HG02571 (cell line): ENCODE data around the gene VSTM2L.

ENCODE experiments used
- ATAC-seq: cut with Tn5 transposase; IDR thresholded peaks from one replicate; pipeline ENCODE4 v1.9.1; 2021; ENCODE audit warnings: mild to moderate bottlenecking, moderate library complexity; ENCODE audit not compliant: unreplicated experiment

VSTM2L gene

DNA sequence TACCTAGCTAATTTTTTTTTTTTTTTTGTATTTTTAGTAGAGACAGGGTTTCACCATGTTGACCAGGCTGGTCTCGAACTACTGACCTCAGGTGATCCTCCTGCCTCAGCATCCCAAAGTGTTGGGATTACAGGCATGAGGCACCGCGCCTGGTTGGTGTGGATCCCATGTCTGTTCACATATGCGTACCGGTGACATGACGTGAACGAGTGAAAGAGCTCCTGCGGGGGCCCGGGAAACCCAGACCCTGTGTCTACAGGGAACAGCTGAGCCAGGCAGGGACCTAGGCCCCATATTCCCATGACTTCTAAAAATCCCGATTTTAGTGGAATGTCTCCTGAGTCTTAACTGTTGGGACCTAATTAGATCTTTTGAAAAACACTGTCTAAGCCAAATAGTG is 33.1 kb downstream of the VSTM2L start:
- no peak for ATAC-seq

DNA sequence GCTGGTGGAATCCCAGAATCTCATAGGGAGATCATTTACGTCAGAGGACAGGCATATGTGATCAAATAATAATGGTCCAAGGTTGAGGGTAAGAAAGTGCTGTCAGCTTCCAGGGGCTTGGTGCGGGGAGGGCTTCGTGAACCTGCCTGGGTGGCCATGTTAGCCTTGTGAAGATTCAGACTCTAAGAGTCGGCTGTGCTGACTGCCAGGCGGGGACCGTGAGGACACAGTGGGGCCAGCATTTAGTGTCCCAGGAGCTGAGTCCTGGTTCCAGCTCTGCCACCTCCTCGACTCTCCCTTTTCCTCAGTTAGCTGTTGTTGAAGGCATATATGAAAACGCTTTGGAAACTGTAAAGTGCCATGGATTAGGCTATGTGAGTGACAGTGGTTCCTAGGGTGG is 33.5 kb downstream of the VSTM2L start:
- ATAC-seq: no peak

DNA sequence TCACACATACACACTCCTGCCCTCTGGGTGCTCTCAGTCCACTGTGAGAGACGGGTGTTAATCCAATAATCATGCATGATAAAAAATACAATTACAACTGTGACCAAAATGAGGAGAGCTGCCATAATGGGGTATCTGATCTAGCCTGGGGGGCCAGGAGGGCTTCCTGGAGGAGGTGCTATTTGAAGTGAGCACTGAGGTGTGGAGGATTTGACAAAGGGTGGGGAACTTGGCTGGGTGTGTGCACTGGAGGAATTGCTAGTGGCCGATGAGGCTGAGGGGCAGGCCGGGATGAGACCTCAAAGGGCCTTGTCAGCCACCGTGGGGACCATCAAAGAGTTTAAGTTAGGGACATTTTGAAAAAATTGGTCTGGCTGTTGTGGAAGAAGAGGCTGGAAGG is 34.8 kb downstream of the VSTM2L start:
- no peak for ATAC-seq

DNA sequence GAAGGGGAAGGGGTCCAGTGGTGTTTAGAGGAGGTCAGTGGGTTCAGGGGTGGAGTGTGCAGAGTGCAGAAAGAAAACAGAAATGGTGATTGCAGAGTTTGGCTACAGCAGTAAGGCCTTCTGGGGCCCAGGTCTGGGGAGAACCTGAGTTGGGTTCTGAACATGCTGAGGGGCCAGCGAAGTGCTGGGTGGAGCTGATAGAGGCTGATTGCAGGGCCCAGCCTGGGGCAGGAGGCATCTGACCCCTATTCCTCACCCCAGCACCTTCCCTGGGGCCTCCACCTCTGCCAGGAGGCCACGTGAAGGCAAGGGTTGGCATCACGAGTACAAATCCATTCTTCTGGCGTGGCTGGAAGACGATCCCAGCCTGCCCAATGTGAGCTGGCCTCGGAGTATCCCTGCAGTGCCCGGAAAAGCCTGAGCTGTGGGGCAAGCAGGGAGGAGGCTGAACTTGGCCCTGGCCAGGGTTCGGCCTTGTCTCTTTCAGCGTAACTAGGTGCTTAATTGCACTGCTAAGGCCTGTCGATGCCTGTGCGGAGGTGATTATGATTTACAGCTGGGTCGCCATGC is 35.3 kb downstream of the VSTM2L start:
- no peak for ATAC-seq

DNA sequence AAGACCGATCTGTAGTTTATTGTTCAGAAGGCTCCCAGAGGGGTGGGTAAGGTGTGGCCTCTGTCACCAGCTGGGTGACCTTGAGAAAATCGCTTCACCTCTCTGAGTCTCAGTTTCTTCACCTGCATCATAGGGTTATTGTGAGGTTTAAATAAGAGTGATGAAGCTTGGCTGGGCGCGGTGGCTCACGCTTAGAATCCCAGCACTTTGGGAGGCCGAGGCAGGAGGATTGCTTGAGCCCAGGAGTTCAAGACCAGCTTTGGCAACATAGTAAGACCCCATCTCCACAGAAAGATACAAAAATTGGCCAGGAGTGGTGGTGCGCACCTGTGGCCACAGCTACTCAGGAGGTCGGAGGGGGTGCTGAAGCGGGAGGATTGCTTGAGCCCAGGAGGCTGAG is 36.0 kb downstream of the VSTM2L start:
- ATAC-seq: no peak

DNA sequence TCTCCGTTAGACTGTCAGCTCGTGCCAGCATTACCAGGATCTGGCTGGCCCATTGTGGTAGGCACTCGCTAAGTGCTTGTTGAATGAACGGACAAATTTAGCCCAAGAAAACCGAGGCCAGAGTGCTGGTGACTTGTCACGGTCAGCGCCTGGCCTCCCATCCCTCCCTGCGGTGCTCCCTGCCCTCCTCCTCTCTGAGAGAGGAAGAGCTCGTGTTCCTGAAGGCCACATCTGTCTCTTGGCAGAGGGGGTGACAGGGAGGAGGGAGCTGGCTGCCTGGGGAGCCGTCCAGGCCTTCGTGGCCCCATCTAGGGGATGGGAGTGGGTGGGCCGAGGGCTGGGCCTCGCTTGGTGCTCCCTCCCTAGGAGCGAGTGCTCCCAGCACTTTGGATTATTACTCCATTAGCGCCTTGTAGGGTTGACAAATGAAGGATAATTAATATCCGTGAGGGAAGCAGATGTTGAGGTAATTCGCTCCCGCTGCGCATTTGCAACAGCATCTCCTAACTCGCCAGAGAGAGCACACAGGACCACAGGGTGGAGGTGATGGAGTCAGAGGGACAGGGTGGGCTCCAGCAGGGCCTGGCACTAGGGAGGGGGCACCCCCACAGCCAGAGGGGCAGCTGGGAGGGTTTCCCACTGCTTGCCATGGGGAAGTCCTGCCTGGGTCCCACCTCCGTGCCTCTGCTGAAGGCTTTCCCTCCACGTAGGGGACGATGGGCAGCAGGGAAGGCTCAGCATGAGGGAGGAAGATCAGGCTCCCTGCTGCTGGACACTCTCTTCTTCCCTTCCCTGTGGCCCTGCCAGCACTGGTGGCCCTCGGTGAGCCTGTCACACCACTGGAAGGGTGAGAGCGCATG is 37.0 kb downstream of the VSTM2L start:
- ATAC-seq: no peak

DNA sequence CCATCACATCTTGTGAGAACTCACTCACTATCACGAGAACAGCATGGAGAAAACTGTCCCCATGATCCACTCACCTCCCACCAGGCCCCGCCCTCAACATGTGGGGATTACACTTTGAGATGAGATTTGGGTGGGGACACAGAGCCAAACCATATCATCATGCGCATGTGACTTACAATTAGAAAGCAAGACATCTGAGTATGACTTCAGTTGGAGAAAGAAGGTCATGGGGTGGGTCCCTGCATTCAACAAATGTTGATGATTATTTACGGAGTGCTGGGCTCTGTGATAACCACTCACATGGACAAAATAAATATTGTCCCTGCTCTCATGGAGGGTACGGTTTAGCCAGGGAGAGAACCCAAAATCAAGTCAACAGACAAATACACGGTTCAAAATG is 37.9 kb downstream of the VSTM2L start:
- no peak for ATAC-seq

DNA sequence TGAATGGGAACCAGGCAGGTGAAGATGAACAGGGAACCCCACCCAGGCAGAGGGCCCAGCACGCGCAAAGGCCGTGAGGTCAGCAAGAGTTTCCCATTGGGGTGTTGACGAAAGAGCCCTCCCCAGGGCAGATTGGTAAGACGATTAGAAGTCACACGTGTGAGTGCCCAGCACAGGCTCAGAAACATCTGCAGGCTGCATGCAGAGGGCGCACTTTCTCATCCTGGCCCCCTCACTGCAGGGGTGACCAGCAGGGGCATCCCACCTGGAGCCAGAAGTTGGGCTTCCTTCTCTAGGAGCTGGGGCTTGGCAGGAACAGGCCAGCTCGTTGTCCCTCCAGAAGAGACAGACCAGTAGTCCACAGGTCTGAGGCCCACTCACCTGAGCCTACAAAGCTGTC is 38.4 kb downstream of the VSTM2L start:
- no peak for ATAC-seq

DNA sequence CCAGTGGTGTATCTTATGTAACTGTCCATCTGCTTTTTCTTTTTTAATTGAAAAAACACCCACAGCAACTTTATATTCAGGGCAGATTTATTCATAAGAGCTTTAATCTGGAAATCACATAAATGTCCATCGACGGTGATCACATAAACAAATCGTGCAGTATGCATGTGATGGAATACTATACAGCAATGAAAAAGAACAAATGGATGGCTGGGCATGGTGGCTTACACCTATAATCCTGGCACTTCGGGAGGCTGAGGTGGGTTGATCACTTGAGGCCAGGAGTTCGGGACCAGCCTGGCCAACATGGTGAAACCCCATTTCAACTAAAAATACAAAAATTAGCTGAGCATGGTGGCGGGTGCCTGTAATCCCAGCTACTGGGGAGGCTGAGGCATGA is 39.1 kb downstream of the VSTM2L start:
- ATAC-seq: no peak

DNA sequence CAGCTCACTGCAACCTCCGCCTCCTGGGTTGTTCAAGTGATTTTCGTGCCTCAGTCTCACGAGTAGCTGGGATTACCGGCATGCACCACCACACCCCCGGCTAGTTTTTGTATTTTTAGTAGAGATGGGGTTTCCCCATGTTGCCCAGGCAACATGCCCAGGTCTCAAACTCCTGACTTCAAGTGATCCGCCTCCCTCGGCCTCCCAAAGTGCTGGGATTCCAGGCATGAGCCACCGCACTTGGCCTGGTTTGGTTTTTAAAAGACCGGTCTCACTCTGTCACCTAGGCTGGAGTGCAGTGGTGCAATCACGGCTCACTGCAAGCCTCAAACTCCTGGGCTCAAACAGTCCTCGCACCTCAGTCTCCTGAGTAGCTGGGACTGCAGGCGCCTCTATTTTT is 40.1 kb downstream of the VSTM2L start:
- no peak for ATAC-seq

DNA sequence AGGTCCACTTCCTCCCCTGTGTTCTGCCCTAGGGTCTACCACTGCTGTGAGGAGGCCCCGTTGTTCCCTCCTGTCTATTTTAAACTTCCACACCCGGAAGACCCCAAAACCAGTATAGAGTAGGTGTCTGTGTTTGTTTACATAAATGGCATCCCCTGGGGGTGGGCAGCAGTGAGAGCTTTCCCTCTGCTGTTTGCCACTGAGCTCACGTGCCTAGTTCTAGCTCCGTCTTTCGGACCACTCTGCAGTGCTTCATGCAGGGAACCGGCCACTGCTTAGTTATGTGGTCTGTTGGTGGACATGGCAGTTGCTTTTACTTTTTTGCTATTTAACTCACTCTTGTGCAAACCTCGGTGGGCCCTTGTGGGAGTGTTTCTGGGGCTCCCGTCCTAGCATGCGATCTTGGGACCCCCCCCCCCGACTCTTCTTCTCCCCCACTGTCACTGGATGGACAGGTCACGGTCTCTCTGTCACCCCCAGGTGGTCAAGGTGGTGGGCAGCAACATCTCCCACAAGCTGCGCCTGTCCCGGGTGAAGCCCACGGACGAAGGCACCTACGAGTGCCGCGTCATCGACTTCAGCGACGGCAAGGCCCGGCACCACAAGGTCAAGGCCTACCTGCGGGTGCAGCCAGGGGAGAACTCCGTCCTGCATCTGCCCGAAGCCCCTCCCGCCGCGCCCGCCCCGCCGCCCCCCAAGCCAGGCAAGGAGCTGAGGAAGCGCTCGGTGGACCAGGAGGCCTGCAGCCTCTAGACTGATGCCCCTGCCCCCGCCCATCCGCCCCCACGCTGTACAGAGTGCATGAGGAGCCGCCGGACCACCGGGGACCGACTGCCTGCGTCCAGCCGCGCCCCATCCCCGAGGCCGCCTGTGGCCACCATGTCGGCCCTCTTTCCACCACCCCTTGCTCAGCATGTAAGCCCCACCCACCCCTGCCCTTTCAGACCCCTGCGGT is 40.9 kb downstream of the VSTM2L start:
- no peak for ATAC-seq

DNA sequence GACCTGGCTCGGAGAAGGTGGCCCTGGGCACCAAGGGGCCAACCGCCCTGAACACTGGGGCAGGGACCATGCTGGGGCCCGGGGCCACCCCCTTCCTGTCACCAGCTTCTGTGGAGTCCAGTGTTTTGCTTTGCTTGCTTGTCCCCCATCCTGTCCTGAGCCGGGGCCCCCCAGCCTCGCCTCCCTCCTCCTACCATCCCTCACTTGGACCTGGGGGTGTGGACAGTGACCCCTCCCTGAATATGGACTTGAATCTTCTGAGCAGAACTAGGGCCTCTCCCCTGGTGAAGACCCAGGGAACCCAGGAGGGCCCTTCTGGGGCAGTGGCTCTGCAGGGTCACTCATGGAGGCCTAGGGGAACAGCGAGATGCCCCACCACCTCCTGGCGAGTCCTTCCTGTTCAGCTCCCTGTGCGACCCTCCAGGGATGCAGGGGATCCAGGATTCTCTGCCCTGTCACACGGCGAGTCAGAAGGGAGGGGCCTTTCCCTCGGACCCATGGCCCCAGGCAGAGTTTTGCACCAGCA is 41.6 kb downstream of the VSTM2L start:
- ATAC-seq: no peak

DNA sequence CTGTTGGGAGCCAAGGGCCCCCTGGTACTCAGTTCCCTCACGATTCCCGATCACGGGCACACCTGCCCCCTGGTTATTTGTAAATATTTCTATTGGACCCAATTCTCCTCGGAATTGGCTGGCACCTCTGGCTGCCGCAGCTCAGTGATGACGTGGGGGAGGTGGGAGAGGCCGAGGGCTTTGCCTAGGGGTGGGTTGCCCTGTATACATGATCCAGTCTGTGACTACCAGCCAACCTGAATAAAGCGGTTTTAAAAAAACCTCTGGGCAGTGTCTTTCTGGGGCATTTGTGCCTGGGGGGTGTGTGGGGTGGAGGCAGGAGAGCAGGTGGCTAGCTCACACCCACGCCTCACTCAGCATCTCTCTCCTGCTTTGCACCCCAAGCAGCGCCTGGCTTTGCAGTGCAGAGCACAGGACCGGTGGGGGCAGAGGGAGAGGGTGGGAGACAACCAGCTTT is 42.2 kb downstream of the VSTM2L start:
- ATAC-seq: no peak

DNA sequence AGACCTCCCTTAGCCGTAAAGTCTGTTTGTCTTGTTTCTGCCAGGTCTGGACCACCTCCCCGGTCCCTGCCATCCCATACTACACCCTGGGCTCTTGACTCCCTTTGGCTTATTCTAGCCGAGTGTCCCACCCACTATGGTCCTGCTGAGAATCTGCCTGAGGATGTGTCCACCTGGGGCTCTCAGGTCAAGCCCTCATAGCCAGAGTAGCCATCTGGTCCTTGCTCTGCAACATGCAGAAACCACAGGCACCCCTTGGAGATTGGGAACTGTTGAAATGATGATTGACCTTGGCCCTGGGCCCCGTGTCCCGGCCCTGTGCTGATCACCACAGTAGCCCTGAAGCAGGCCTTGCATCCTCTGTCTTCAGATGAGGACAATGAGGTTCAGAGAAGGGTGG is 44.0 kb downstream of the VSTM2L start:
- no peak for ATAC-seq

DNA sequence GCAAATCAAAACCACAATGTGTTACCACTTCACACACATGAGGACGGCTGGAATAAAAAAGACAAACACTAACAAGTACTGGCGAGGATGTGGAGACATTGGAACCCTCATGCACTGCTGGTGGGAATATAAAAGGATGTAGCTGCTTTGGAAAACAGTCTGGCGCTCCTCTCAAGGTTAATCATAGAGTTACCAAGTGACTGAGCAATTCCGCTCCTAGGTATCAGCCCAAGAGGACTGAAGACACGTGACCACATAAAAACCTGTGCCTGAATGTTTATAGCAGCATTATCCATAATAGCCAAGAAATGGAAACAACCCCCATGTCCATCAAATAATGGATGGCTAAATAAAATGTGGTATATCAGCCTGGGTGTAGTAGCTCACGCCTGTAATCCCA is 45.0 kb downstream of the VSTM2L start:
- ATAC-seq: no peak

DNA sequence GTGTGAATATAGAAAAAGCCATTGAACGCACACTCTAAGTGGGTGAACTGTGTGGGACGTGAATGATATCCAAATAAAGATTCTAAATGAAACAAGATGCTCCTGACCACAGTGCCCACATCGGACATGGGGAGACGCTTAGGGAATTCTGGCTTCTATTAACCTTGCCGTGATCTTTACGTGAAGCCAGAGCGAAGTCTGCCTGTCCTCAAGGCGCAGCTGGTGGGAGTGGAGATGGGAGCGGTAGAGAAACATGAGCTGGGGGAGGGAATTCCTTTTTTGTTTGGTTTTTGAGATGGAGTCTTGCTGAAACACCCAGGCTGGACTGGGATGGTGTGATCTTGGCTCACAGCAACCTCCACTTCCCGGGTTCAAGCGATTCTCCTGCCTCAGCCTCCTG is 46.0 kb downstream of the VSTM2L start:
- no peak for ATAC-seq

DNA sequence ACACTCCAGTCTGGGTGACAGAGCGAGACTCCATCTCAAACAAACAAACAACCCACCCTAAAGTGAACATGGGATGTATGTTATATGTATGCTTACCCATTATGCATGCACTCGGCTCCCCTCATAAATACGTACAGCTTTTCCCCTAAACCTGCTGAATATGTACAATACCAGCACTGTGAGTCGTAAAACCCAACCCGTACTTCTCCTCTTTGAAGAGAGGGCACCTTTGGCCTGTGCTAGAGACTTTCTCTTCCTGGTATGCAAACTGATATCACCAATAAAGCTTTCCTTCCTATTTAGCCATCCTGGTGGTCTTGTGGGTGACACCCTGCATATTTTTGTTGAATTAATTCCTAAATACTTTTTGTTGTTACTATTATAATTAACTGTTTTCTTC is 51.3 kb downstream of the VSTM2L start:
- no peak for ATAC-seq

DNA sequence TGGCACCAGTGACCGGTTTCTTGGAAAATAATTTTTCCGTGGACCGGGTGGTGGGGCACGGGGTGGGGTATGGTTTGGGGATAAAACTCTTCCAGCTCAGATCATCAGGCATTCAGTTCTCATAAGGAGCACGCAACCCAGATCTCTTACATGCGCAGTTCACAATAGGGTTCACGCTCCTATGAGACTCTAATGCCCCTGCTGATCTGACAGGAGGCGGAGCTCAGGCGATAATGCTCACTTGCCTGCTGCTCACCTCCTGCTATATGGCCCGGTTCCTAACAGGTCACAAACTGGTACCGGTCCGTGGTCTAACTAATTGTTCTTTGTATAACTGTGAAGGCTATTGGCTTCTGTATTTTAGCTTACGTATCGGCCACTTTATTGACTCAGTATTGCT is 51.7 kb downstream of the VSTM2L start:
- ATAC-seq: no peak

DNA sequence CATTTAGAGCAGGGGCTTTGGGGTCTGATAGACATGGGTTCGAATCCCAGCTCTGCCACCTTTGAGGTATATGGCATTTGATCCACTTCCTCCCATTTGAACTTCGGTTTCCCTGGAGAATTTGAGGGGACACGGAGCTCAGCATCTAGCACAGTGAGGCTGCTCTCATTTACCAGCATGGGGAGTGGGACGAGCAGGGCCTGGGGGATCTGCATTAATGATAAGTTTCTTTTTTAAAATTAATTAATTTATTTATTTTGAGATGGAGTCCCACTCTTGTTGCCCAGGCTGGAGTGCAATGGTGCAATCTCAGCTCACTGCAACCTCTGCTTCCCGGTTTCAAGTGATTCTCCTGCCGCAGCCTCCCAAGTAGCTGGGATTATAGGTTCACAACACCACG is 52.6 kb downstream of the VSTM2L start:
- no peak for ATAC-seq

DNA sequence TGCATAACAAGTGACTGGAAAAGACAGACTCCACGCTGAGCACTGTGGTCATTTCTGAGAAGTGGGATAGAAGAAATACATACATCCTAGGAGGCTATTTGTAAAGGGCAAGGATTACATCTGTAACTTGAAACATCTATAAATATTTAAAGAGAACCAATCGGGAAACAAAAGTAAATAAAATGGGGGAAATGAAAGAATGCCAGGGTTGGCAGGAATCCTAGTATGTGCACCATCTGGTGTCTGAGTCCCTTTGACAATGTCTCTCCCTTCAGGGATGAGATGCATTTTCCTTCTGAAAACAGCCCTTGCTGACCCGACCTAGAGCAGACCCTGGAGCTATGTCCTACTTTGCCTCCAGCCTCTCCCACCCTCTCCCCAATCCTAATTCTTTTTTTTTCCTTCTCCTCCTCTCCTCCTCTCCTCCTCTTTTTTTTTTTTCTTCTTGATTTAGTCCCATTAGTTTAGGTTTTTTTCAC is 53.2 kb downstream of the VSTM2L start:
- no peak for ATAC-seq

DNA sequence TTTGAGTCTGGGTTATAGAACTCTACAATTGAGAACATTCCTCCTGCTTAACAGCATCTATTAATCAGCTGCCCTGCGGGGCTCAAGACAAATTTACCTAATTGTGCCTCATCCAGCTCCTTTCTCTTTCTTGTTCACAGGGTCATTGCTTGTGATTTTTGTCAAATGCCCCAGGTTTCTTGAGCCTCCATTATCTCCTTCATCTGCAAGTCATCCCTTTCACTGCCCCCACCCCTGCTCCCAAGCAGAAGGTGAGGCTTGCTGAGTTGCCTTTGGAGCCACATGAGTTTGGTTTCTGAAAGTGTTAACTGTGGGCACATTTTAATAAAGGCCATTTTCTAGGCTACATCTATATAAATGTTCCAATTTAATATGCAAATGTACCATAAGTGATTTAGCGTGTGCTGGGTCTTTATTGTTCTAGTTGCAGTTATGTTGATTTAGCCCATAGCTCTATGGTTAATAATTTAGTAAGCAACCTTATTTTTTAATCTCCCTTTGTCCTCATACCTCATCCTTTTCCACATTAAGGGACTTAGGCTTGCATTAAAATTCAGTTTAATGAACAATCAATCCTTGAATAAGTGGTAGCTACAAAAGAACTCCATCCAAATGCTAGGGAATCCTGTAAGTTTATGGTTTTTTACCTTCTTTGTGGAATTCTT is 56.1 kb downstream of the VSTM2L start:
- ATAC-seq: no peak
